ENCODE measurements around the gene LRRC71.
A peak's percentile ranks its signal among the peaks of the same experiment; 100 is the strongest.

GRCh38 chr1:156961709-156962108 lies 41.3 kb downstream of the LRRC71 start:
- no peak for TF ChIP-seq MYC (IDR thresholded peaks at IDR 0.05; ENCODE audit: low read depth, low read length)
- peak; percentile 29 for TF ChIP-seq CTCF (IDR thresholded peaks at IDR 0.05; ENCODE audit: low read depth, low read length)
- no peak for TF ChIP-seq POLR2A (IDR thresholded peaks at IDR 0.05; ENCODE audit: extremely low read depth, insufficient read length)
- TF ChIP-seq, protein P1, sequence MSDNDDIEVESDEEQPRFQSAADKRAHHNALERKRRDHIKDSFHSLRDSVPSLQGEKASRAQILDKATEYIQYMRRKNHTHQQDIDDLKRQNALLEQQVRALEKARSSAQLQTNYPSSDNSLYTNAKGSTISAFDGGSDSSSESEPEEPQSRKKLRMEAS (IDR thresholded peaks at IDR 0.05; ENCODE audit: low read depth, low read length), result no peak
